ENCODE results near the gene UBN1.

Gene UBN1

GRCh38 chr16:4846901-4847773, at the start of gene UBN1, which contains the start of gene GLYR1:
Gene UBN1 (plus strand): TSS chr16:4847481. CDS start chr16:4852918, 5,437 bp downstream.
Gene GLYR1 (minus strand): TSS chr16:4847288. CDS start chr16:4847265, 23 bp downstream.
- peak; percentile 100 for DNase-seq (ENCODE audit: low spot score)

GRCh38 chr16:4797805-4798252, 49.5 kb upstream of the UBN1 start:
- DNase-seq (ENCODE audit: low spot score), result no peak

GRCh38 chr16:4798456-4798855, 48.8 kb upstream of the UBN1 start:
- no peak for DNase-seq (ENCODE audit: low spot score)

- DNase-seq (ENCODE audit: low spot score), result no peak
These were observed 48.0 kb upstream of the UBN1 start for GRCh38 chr16:4799171-4799855.

GRCh38 chr16:4800290-4801041, 46.8 kb upstream of the UBN1 start:
- no peak for DNase-seq (ENCODE audit: low spot score)

GRCh38 chr16:4801051-4801961, 46.0 kb upstream of the UBN1 start:
- no peak for DNase-seq (ENCODE audit: low spot score)

GRCh38 chr16:4801962-4802658, 45.2 kb upstream of the UBN1 start, which contains the start of gene ROGDI:
Gene ROGDI (minus strand): TSS chr16:4802633. CDS start chr16:4802571, 62 bp downstream.
- peak; percentile 88 for DNase-seq (ENCODE audit: low spot score)

GRCh38 chr16:4802659-4803287, 44.5 kb upstream of the UBN1 start:
- DNase-seq (ENCODE audit: low spot score), result peak; percentile 95

- DNase-seq (ENCODE audit: low spot score), result no peak
These were observed 43.9 kb upstream of the UBN1 start for GRCh38 chr16:4803401-4803844.

- no peak for DNase-seq (ENCODE audit: low spot score)
These were observed 43.2 kb upstream of the UBN1 start for GRCh38 chr16:4803898-4804762.

GRCh38 chr16:4805231-4805630, 42.0 kb upstream of the UBN1 start:
- no peak for DNase-seq (ENCODE audit: low spot score)

- DNase-seq (ENCODE audit: low spot score), result no peak
These were observed 41.0 kb upstream of the UBN1 start for GRCh38 chr16:4806280-4806679.

GRCh38 chr16:4811242-4811641, 36.0 kb upstream of the UBN1 start:
- no peak for DNase-seq (ENCODE audit: low spot score)

GRCh38 chr16:4811773-4812172, 35.5 kb upstream of the UBN1 start:
- no peak for DNase-seq (ENCODE audit: low spot score)

- DNase-seq (ENCODE audit: low spot score), result no peak
These were observed 33.9 kb upstream of the UBN1 start for GRCh38 chr16:4813251-4814003.

GRCh38 chr16:4814046-4814445, 33.2 kb upstream of the UBN1 start:
- no peak for DNase-seq (ENCODE audit: low spot score)

- DNase-seq (ENCODE audit: low spot score), result no peak
These were observed 32.6 kb upstream of the UBN1 start for GRCh38 chr16:4814542-4815173.

- no peak for DNase-seq (ENCODE audit: low spot score)
These were observed 26.6 kb upstream of the UBN1 start for GRCh38 chr16:4820652-4821051.
